22Rv1 (cell line): ENCODE data around the gene STRIP1.
A peak's percentile ranks its signal among the peaks of the same experiment; 100 is the strongest.

Experiments
- ZFX ChIP-seq: fragments of 450-650 bp; IDR thresholded peaks from 2 replicates; pipeline ENCODE4 v1.6.1; 2017; ENCODE audit warnings: antibody characterized with exemption, borderline replicate concordance
- TF ChIP-seq, protein P1 (sequence below): fragments of 450-650 bp; IDR thresholded peaks from 2 replicates; pipeline ENCODE4 v1.5.1; 2017; ENCODE audit warnings: mild to moderate bottlenecking

DNA sequence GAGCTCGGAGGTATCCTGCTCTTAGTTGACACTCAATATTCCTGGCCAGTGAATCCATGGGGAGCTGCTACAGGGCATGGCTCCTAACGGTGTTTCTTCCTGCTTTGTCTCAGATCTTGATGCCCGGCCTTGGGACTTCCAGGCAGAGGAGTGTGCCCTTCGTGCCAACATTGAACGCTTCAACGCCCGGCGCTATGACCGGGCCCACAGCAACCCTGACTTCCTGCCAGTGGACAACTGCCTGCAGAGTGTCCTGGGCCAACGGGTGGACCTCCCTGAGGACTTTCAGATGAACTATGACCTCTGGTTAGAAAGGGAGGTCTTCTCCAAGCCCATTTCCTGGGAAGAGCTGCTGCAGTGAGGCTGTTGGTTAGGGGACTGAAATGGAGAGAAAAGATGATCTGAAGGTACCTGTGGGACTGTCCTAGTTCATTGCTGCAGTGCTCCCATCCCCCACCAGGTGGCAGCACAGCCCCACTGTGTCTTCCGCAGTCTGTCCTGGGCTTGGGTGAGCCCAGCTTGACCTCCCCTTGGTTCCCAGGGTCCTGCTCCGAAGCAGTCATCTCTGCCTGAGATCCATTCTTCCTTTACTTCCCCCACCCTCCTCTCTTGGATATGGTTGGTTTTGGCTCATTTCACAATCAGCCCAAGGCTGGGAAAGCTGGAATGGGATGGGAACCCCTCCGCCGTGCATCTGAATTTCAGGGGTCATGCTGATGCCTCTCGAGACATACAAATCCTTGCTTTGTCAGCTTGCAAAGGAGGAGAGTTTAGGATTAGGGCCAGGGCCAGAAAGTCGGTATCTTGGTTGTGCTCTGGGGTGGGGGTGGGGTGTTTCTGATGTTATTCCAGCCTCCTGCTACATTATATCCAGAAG, 19.4 kb downstream of the STRIP1 start:
- TF ChIP-seq, protein P1, sequence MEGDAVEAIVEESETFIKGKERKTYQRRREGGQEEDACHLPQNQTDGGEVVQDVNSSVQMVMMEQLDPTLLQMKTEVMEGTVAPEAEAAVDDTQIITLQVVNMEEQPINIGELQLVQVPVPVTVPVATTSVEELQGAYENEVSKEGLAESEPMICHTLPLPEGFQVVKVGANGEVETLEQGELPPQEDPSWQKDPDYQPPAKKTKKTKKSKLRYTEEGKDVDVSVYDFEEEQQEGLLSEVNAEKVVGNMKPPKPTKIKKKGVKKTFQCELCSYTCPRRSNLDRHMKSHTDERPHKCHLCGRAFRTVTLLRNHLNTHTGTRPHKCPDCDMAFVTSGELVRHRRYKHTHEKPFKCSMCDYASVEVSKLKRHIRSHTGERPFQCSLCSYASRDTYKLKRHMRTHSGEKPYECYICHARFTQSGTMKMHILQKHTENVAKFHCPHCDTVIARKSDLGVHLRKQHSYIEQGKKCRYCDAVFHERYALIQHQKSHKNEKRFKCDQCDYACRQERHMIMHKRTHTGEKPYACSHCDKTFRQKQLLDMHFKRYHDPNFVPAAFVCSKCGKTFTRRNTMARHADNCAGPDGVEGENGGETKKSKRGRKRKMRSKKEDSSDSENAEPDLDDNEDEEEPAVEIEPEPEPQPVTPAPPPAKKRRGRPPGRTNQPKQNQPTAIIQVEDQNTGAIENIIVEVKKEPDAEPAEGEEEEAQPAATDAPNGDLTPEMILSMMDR, result peak; percentile 97
- TF ChIP-seq ZFX, result no peak
